CD4-positive, alpha-beta T cell treated with Interleukin-15 for 1 hour (primary cell): Measurements from ENCODE around the gene HOMER1.

Source experiments
- DNase-seq: peaks from one replicate; pipeline ENCODE4 v3.0.0-alpha.2; 2020

Gene HOMER1, protein sequence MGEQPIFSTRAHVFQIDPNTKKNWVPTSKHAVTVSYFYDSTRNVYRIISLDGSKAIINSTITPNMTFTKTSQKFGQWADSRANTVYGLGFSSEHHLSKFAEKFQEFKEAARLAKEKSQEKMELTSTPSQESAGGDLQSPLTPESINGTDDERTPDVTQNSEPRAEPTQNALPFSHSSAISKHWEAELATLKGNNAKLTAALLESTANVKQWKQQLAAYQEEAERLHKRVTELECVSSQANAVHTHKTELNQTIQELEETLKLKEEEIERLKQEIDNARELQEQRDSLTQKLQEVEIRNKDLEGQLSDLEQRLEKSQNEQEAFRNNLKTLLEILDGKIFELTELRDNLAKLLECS

GRCh38 chr5:79513704-79514390, at the start of gene HOMER1:
TSS of gene HOMER1 (minus strand) at chr5:79514134. CDS start at chr5:79512774, 1,360 bp downstream.
- peak; percentile 68 for DNase-seq

DNA sequence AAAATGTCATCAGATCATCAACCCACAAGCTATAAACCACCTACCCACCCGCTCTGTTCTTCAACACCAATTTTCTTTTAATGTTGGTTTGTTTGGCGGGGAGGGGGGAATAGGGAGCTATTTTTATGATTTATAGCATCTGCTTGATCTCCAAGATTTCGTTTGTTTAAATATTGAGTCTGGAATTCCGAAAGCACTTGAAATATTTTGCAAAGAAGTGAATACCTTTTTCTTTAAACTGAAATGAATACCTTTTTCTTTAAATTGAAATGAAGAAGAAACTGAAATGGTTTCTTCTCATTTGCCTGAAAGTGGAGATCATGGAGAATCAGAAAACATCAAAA, 49.3 kb upstream of the HOMER1 start:
- DNase-seq: no peak

- DNase-seq: no peak
Observed at GRCh38 chr5:79562351-79563246, 48.7 kb upstream of the HOMER1 start.

- DNase-seq: no peak
Observed at GRCh38 chr5:79561525-79561893, 47.6 kb upstream of the HOMER1 start.

- no peak for DNase-seq
Observed at GRCh38 chr5:79560771-79561524, 47.0 kb upstream of the HOMER1 start.

DNA sequence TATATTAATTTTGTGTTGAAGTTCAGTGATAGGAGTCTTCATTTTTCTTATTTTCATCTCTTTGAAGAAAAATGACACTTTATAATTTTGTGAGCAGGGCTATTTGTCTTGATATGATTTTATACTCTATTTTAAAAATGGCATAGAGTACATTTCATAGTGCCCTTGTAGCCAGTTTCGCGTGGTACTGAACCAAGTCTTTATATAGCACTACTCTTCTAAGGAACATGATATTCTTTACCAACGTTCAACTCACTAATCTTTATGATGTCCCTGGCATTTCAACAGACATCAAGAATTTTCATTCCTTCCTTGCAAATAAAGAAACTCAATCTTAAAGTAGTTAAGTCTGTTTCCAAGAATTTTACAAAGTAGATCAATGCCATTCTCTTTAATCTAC, 41.5 kb upstream of the HOMER1 start:
- no peak for DNase-seq

DNA sequence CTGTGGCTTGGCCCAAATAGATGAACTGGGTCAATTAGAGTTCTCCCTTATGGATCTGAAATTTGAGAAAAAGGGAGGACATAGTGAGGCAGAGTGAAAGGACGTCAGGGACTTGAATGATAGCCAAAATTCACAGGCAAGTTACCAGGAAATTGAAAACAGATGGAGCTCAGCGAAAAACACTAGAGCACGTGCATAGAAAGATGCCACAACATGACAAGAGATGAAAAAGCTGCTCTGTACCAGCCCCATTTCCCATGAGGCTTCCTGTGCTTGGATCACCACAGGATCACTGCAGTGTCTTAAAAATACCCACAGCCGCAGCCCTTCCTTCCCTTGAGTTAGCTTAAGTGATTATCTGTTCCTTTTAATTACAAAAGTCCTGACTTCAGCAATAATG, 39.0 kb upstream of the HOMER1 start:
- no peak for DNase-seq

- no peak for DNase-seq
Observed at GRCh38 chr5:79547982-79548381, 34.0 kb upstream of the HOMER1 start.

- DNase-seq: no peak
Observed at GRCh38 chr5:79547429-79547822, 33.5 kb upstream of the HOMER1 start.

DNA sequence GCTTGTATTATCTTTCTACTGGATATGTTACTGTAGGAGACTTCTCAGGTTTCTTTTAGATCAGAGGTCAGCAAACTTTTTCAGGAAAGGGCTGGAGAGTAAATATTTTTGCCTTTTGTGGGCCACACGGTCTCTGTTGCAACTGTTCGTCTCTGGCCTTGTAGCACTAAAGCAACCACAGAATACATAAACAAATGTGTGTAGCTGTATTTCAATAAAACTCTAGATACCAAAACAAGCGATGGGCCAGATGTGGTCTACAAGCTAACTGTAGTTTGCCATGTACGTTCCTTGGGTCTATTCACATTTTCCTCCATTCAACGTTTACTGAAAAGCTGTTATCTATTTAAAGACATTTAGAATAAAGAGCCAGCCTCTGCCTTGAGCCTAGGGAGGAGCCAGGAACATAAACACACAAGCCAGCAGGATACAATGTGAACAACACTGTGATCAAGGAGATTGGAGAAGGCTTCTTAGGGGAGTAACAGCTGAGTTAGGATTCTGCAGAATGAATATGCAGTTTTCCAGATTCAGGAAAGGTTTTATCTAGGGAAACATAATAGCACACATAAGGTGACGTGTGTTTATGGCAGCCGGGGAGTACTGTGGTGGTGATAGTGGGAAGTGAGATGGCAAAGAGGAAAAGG, 33.0 kb upstream of the HOMER1 start:
- DNase-seq: no peak

DNA sequence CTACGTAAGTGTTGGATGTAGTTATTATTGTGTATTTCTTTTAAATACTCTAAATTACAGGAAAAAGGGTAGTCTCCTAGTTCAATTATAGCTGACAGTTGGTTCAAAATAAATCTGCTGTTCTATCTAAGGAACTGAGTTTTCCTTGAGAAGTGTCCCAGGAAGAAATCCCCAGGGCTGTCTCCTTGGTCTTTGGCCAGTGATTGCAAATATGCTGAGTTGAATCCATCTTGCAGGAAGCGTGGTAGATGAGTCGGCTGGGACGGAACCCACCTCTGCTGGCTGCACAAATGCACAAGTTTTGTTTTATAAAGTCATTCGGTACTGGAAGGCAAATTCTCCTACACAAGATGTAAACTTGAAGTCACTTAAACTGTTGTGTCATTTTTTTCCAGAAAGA, 30.2 kb upstream of the HOMER1 start:
- DNase-seq: no peak

GRCh38 chr5:79540939-79541338, 27.0 kb upstream of the HOMER1 start:
- DNase-seq: no peak

GRCh38 chr5:79536193-79536906, 22.4 kb upstream of the HOMER1 start:
- no peak for DNase-seq

GRCh38 chr5:79535477-79536192, 21.7 kb upstream of the HOMER1 start:
- DNase-seq: no peak

- no peak for DNase-seq
Observed at GRCh38 chr5:79529110-79529509, 15.2 kb upstream of the HOMER1 start.

DNA sequence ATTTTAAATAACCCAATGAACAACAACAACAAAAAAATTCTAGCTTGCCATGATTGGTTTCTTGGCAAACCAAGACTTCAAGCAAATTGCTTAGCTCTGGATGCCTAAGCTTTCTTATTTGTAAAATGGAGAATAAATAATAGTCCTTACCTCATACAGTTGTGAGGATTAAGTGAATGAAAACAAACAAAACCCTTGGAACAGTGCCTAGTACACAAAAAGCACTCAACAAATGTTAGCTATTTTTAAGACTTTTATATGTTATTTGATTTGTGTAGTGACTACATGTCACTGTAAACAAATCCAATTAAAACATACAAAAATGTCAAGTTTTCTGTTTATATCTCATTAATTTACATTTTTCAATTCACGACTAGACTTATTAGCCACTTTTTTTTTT, 13.5 kb upstream of the HOMER1 start:
- DNase-seq: no peak

DNA sequence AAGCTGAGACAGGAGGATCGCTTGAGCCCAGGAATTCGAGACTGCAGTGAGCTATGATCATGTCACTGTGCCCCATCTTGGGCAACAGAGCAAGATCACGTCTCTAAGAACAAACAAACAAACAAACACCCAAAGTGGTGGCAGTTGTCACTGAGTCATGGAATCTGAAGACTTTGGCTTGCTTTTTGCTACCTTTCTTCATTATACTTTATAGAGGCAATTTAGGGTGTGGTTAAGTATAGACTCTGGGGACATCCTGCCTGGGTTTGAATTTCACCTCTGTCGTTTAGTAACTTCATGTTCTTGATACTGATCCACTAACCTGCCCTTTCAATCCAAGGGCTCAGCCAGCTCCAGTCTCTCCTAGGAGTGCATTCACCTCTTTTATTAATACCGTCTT, 13.0 kb upstream of the HOMER1 start:
- DNase-seq: no peak

DNA sequence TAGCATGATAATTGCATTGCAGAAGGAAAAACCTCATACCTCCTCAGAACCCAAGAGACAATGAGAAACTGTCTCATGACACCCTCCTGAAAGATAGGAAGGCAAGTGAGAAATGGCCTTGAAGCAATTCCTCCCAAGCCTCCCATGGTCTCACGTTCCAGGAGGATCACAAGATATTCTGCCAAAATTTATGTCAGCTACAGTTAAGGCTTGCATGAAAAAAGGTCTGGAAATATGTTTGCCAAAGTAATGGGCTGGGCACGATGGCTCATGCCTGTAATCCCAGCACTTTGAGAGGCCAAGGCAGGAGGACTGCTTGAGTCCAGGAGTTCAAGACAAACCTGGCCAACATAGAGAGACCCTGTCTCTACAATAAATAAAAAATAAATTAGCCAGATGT, 12.6 kb upstream of the HOMER1 start:
- DNase-seq: no peak

DNA sequence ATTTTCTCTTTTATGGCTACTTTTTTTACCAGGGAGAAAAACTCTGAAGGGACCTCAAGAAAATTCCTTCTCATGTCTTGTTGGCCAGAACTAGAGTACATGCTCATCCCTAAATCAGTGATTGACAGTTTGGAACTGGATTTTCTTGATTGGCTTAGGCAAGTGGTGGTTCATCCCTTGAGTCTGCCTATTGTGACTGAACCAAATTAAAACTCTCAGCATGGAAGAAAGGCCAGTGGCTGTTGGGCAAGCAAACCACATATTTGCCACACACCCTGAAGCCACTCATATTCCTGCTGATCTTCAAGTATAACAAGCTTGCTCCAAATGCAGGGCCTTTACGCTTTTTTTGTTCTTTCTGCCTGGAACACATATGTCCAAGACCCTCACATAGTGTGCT, 7.2 kb upstream of the HOMER1 start:
- DNase-seq: no peak

DNA sequence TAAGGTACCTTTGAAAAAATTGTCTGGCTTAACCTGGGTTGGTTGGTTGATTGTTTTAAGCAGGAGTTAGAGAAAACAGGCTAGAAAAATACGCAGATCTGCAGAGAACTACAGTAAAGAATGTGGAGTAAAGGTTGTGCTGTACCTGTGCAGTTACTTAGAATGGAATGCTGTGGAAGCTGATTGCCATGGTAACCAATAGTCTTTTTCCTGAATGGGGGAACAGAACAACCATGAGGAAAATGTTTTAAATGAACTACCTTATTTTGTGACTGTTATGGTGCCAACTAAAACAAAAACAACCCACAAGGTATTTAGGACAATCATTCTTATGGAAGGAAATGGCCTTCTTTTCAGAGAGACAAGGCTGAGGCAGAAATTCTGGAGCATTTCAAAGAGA, 4.8 kb upstream of the HOMER1 start:
- no peak for DNase-seq

DNA sequence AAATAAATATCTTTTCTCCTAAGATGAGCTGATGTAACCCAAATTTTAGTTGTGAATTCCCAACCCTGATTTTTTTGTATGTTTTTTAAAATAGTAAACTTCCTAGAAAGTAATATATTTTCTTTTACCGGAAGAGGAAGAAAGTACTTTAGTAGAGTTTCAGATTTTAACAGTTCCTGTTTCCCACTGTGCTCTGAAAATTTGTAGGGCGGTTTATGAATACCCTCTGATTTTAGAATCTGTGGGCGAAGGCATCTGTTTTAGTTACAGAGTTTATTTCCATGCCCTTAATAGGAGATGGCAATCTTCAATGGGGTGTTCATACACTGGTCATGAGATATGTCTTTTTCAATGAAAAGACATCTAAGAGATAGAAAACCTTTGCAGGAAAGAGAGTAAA, 3.7 kb upstream of the HOMER1 start:
- DNase-seq: no peak
